K562 (cell line): ENCODE data around the gene SNX1. TPM values are rescaled to one million over a fixed set of nuclear protein-coding genes. Genes with fewer than 3 reads are reported as not detected.
A peak's percentile ranks its signal among the peaks of the same experiment; 100 is the strongest.

Experiments used
- CTBP1 ChIP-seq: fragments of 450-650 bp; IDR thresholded peaks from 2 replicates; pipeline ENCODE4 v1.6.1; 2016; ENCODE audit warnings: borderline replicate concordance
- HNRNPK ChIP-seq: fragments of 200-400 bp; formaldehyde crosslinking; IDR thresholded peaks from one replicate; pipeline ENCODE4 v1.6.1; 2018; ENCODE audit warnings: mild to moderate bottlenecking, low read depth, low read length; ENCODE audit not compliant: poor library complexity, severe bottlenecking
- NCOA4 ChIP-seq: fragments of 450-650 bp; IDR thresholded peaks from 2 replicates; pipeline ENCODE4 v1.6.1; 2018; ENCODE audit warnings: mild to moderate bottlenecking; ENCODE audit not compliant: partially characterized antibody
- POLR2AphosphoS2 ChIP-seq: IDR thresholded peaks from 2 replicates; pipeline ENCODE4 v1.6.1; 2012; ENCODE audit warnings: low read length, improper control_type of control experiment
- PRDM10 ChIP-seq: fragments of 450-650 bp; IDR thresholded peaks from 2 replicates; pipeline ENCODE4 v1.6.1; 2018; ENCODE audit not compliant: partially characterized antibody
- RFX5 ChIP-seq: IDR thresholded peaks from 2 replicates; pipeline ENCODE4 v1.6.1; 2011; ENCODE audit warnings: low read depth, mild to moderate bottlenecking, improper control_type of control experiment, low read length
- SFPQ ChIP-seq: fragments of 200-400 bp; formaldehyde crosslinking; IDR thresholded peaks from 2 replicates; pipeline ENCODE4 v1.6.1; 2017; ENCODE audit warnings: mild to moderate bottlenecking, low read depth, low read length, moderate library complexity
- ZBTB2 ChIP-seq: fragments of 450-650 bp; IDR thresholded peaks from 2 replicates; pipeline ENCODE4 v1.6.1; 2016; ENCODE audit warnings: antibody characterized with exemption
- ZBTB34 ChIP-seq: fragments of 250-450 bp; sonication (Bioruptor Pico); IDR thresholded peaks from 2 replicates; pipeline ENCODE4 v1.8.0; 2021; ENCODE audit warnings: mild to moderate bottlenecking, moderate library complexity
- ZNF274 ChIP-seq: IDR thresholded peaks from 2 replicates; pipeline ENCODE4 v1.6.1; 2011; ENCODE audit warnings: low read depth, mild to moderate bottlenecking, low read length, moderate library complexity, borderline replicate concordance
- ZNF764 ChIP-seq: fragments of 250-450 bp; sonication (Bioruptor Pico); IDR thresholded peaks from 2 replicates; pipeline ENCODE4 v1.4.0; 2020; ENCODE audit warnings: low read depth, mild to moderate bottlenecking, moderate library complexity
- polyA plus RNA-seq, 8 experiments: library from polyadenylated mRNA; depleted of rRNA in 4 of 8; stranded (reverse) in 5 of 8; unstranded in 3 of 8; fragments of >200 nt; fragmentation: Nextera tagmentation in 2 of 8; fragmentation: Illumina TruSeq in 1 of 8; extraction: Ambion mirVana in 2 of 8; extraction: Trizol in 1 of 8; gene quantifications; 2 replicates each; pipeline versions ENCODE4 v1.2.1 to v1.2.3, GENCODE V29; 2011 to 2014; ENCODE audit warnings: inconsistent platforms in 1 of 8, missing spikeins in 1 of 8
- total RNA-seq, 7 experiments: library from RNA; depleted of rRNA in 6 of 7; stranded (reverse); fragments of >200 nt in 6 of 7; fragmentation: Illumina TruSeq in 2 of 7; extraction: Trizol in 2 of 7; gene quantifications; 2 replicates each; pipeline versions ENCODE4 v1.2.1 to v1.2.3, GENCODE V29; 2011 to 2021; ENCODE audit warnings: low replicate concordance in 1 of 7

Gene SNX1
- total and polyA plus RNA-seq, 9 of the 15 experiments (the other 6 are each of a cell fraction or from before 2014, with no cell fraction given): 11.0 to 105 (median 59.9) TPM

GRCh38 chr15:64153480-64154367 lies 57.9 kb downstream of the SNX1 start (continued):
- TF ChIP-seq NCOA4: no peak
- no peak for TF ChIP-seq ZBTB2
- TF ChIP-seq HNRNPK: no peak
- no peak for TF ChIP-seq ZNF764 (CRISPR knock-in tag)
- no peak for TF ChIP-seq PRDM10
- no peak for TF ChIP-seq ZNF274
- TF ChIP-seq SFPQ: no peak
- TF ChIP-seq CTBP1: peak; percentile 52
- TF ChIP-seq RFX5: no peak
- no peak for TF ChIP-seq ZBTB34 (CRISPR knock-in tag)
- TF ChIP-seq POLR2AphosphoS2: peak; percentile 91; the same call in 1 of the 2 replicates
